ENCODE results near the gene C12orf75.

DNA sequence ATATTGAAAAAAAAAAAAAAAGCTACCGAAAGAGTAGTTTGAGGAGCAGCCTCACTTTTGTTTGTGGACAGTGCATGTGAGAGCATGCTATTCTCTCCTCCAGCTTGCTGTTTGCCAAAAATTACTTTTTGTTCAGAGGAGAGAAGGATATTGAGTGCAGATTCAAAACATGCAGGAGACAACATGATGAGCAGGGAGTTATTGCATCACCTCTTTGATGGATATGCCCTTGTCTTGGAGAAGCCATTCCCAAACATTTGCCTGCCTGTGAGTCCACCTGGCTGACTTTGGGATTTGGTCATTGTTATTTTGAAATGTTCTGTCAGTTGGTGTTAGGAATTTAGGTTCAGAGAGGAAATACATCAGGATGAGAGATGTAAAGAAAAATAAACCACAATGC, 2.4 kb downstream of the C12orf75 start:
- no peak for TF ChIP-seq CTCF (IDR thresholded peaks at IDR 0.05)
- TF ChIP-seq POLR2A (IDR thresholded peaks at IDR 0.05): no peak

All from thyroid gland (tissue), 4 donors.